ENCODE measurements around the gene SLC1A3. TPM values are rescaled to one million over a fixed set of nuclear protein-coding genes. Genes with fewer than 3 reads are reported as not detected.

Gene SLC1A3
- total and polyA plus RNA-seq, 2 donors (not counting 1 experiment from before 2014, with no cell fraction given), result 0.37 TPM; not detected in 1

- H3K4me1 Mint-ChIP-seq, result peaks cover 3% of the 10 kb centered on the region
- ChIA-PET POLR2A (no interaction called here), CTCF (interaction anchor here (0.6 to 1.5 kb wide), 2 partner anchors 10 to 57 kb away, joined by 3 to 4 read pairs; no protein-coding TSS in a partner anchor)
- Histone ChIP-seq H4K20me1 (ENCODE audit: control insufficient read depth, insufficient read depth, low read length, poor library complexity, severe bottlenecking) (no peaks in the 10 kb centered on the region), H3K9ac (ENCODE audit: low read length) (no peak overlapping the region), H3K4me1 (ENCODE audit: control insufficient read depth in 2 of 2, insufficient read depth in 2 of 2, low read length in 2 of 2) (no peaks in the 10 kb centered on the region), H3K36me3 (replicated peaks in 1 of 2; ENCODE audit: control extremely low read depth in 1 of 2, control insufficient read depth in 1 of 2, extremely low read depth in 1 of 2, insufficient read depth in 2 of 2, low read length in 1 of 2) (no peaks in the 10 kb centered on the region), H3K27ac (ENCODE audit: low read length in 2 of 2) (no peak overlapping the region), H3K4me2 (replicated peaks; ENCODE audit: low read depth, low read length, poor library complexity, severe bottlenecking) (no peak overlapping the region), H3K9me3 (ENCODE audit: control extremely low read depth in 1 of 3, control insufficient read depth in 2 of 3, insufficient read depth in 1 of 3, low read length in 2 of 3) (no peaks in the 10 kb centered on the region), H3K27me3 (replicated peaks in 1 of 4; ENCODE audit: control extremely low read depth in 1 of 4, control insufficient read depth in 3 of 4, insufficient read depth in 4 of 4, low read length in 3 of 4) (peaks cover 0 to 7% (median 1%) of the 10 kb centered on the region in 4 experiments), H2AFZ (ENCODE audit: insufficient read depth, low read depth, low read length, poor library complexity, severe bottlenecking) (no peak overlapping the region), H3K79me2 (ENCODE audit: control insufficient read depth, insufficient read depth, low read length) (no peaks in the 10 kb centered on the region), H3K4me3 (ENCODE audit: control extremely low read depth in 1 of 5, extremely low read depth in 1 of 5, insufficient read depth in 1 of 5, low read depth in 2 of 5, low read length in 4 of 5) (no peak overlapping the region)
- TF ChIP-seq CTCF (IDR thresholded peaks at IDR 0.05), result no peak
- TF ChIP-seq EZH2 (IDR thresholded peaks at IDR 0.05; ENCODE audit: borderline replicate concordance, insufficient read depth, low read depth, low read length, poor library complexity, severe bottlenecking), result no peak
- H3K27me3 Mint-ChIP-seq, result peaks cover 43% of the 10 kb centered on the region
- H3K27ac Mint-ChIP-seq, result no peak overlapping the region
- WGBS (ENCODE audit: insufficient coverage), result 2% methylated on average over 6 of the region's 9 CpGs
- DNase-seq (no peak), ATAC-seq (ENCODE audit: low read depth) (no peak)
- no peak overlapping the region for H3K4me3 Mint-ChIP-seq
- no peaks in the 10 kb centered on the region for H3K9me3 Mint-ChIP-seq (ENCODE audit: insufficient read depth)
- intact Hi-C loops (cut with micrococcal nuclease), result no loop called here
Observed at GRCh38 chr5:36623832-36624231, 17.4 kb downstream of the SLC1A3 start.

- POLR2A ChIA-PET, result no interaction called here
- TF ChIP-seq CTCF (IDR thresholded peaks at IDR 0.05), result no peak
- no peak for ATAC-seq (ENCODE audit: low read depth)
Observed at GRCh38 chr5:36624277-36624676, 17.9 kb downstream of the SLC1A3 start.

More at GRCh38 chr5:36624277-36624676, 17.9 kb downstream of the SLC1A3 start:
- no peak overlapping the region for H3K4me3 Mint-ChIP-seq
- Histone ChIP-seq H3K9ac (ENCODE audit: low read length) (no peak overlapping the region), H3K36me3 (replicated peaks in 1 of 2; ENCODE audit: control extremely low read depth in 1 of 2, control insufficient read depth in 1 of 2, extremely low read depth in 1 of 2, insufficient read depth in 2 of 2, low read length in 1 of 2) (no peaks in the 10 kb centered on the region), H3K4me2 (replicated peaks; ENCODE audit: low read depth, low read length, poor library complexity, severe bottlenecking) (no peak overlapping the region), H3K4me3 (ENCODE audit: control extremely low read depth in 1 of 5, extremely low read depth in 1 of 5, insufficient read depth in 1 of 5, low read depth in 2 of 5, low read length in 4 of 5) (no peak overlapping the region), H3K79me2 (ENCODE audit: control insufficient read depth, insufficient read depth, low read length) (no peaks in the 10 kb centered on the region), H3K9me3 (ENCODE audit: control extremely low read depth in 1 of 3, control insufficient read depth in 2 of 3, insufficient read depth in 1 of 3, low read length in 2 of 3) (no peaks in the 10 kb centered on the region), H2AFZ (ENCODE audit: insufficient read depth, low read depth, low read length, poor library complexity, severe bottlenecking) (no peak overlapping the region), H3K27me3 (replicated peaks in 1 of 4; ENCODE audit: control extremely low read depth in 1 of 4, control insufficient read depth in 3 of 4, insufficient read depth in 4 of 4, low read length in 3 of 4) (peaks cover 0 to 10% (median 1%) of the 10 kb centered on the region in 4 experiments), H3K4me1 (ENCODE audit: control insufficient read depth in 2 of 2, insufficient read depth in 2 of 2, low read length in 2 of 2) (no peaks in the 10 kb centered on the region), H4K20me1 (ENCODE audit: control insufficient read depth, insufficient read depth, low read length, poor library complexity, severe bottlenecking) (no peaks in the 10 kb centered on the region), H3K27ac (ENCODE audit: low read length in 2 of 2) (no peak overlapping the region)
- no peak for DNase-seq
- intact Hi-C loops (cut with micrococcal nuclease), result no loop called here
- H3K27me3 Mint-ChIP-seq, result peaks cover 47% of the 10 kb centered on the region
- H3K4me1 Mint-ChIP-seq, result peaks cover 3% of the 10 kb centered on the region
- H3K27ac Mint-ChIP-seq, result no peak overlapping the region
- CTCF ChIA-PET, result interaction anchor here (1.5 kb wide), 1 partner anchor 10 kb away, joined by 3 read pairs; no protein-coding TSS in a partner anchor
- whole genome bisulfite sequencing (ENCODE audit: insufficient coverage), result 65% methylated on average over 4 of the region's 8 CpGs
- no peaks in the 10 kb centered on the region for H3K9me3 Mint-ChIP-seq (ENCODE audit: insufficient read depth)

Measured in B cell (primary cell).